ENCODE measurements around the gene PLEKHJ1. TPM values are rescaled to one million over a fixed set of nuclear protein-coding genes. Genes with fewer than 3 reads are reported as not detected.
A peak's percentile ranks its signal among the peaks of the same experiment; 100 is the strongest.

Gene PLEKHJ1
- total and polyA plus RNA-seq, 2 of the 13 experiments (the other 11 are each of a cell fraction or from before 2014, with no cell fraction given) = 70.5 to 130 TPM

GRCh38 chr19:2236314-2237050 lies at the start of gene PLEKHJ1, which contains the start of gene SF3A2 (continued):
- TF ChIP-seq USF2 (IDR thresholded peaks at IDR 0.05; ENCODE audit: low read depth, low read length) (no peak), USF2 (CRISPR knock-in tag; IDR thresholded peaks at IDR 0.05; ENCODE audit: borderline replicate concordance) (no peak; the same call in 1 of the 2 replicates), NCOA5 (CRISPR knock-in tag; IDR thresholded peaks at IDR 0.05) (peak; percentile 81; the same call in 1 of the 2 replicates), FOXA1 (IDR thresholded peaks at IDR 0.05) (no peak), FOXA1 (CRISPR knock-in tag; IDR thresholded peaks at IDR 0.05) (0 out of 2 replicates have a peak, but pooled peaks have one; percentile 5), GABPA (IDR thresholded peaks at IDR 0.05; ENCODE audit: low read depth, low read length) (peak; percentile 84), GABPA (CRISPR knock-in tag; IDR thresholded peaks at IDR 0.05; ENCODE audit: low read depth) (peak; percentile 95), ZNF567 (CRISPR knock-in tag; IDR thresholded peaks at IDR 0.05; ENCODE audit: borderline replicate concordance) (peak; percentile 75; the same call in 1 of the 2 replicates), NFKB2 (CRISPR knock-in tag; IDR thresholded peaks at IDR 0.05; ENCODE audit: borderline replicate concordance) (peak; percentile 93; the same call in 1 of the 2 replicates), ZNF30 (CRISPR knock-in tag; IDR thresholded peaks at IDR 0.05) (peak; percentile 96), ZNF263 (CRISPR knock-in tag; IDR thresholded peaks at IDR 0.05) (peak; percentile 82), RXRB (CRISPR knock-in tag; IDR thresholded peaks at IDR 0.05; ENCODE audit: borderline replicate concordance) (peak; percentile 73), ZNF646 (CRISPR knock-in tag; IDR thresholded peaks at IDR 0.05) (0 out of 2 replicates have a peak, but pooled peaks have one; percentile 32), ARID5B (CRISPR knock-in tag; IDR thresholded peaks at IDR 0.05) (peak; percentile 72), ZNF570 (CRISPR knock-in tag; IDR thresholded peaks at IDR 0.05; ENCODE audit: borderline replicate concordance) (peak; percentile 54; the same call in 1 of the 2 replicates), YY1 (IDR thresholded peaks at IDR 0.05; ENCODE audit: insufficient read depth, insufficient replicate concordance, low read depth, low read length) (peak; percentile 38), NR2F1 (CRISPR knock-in tag; IDR thresholded peaks at IDR 0.05) (no peak)
